Smooth muscle cell (in vitro differentiated cells): ENCODE measurements around the gene DGKI. TPM values are rescaled to one million over a fixed set of nuclear protein-coding genes. Genes with fewer than 3 reads are reported as not detected.

Source experiments
- DNase-seq: peaks from one replicate; lab custom pipeline; 2025; ENCODE audit not compliant: unreplicated experiment; lab: John Stamatoyannopoulos, UW
- H2AFZ ChIP-seq: fragments of 200-600 bp; sonication (generic); 2 replicates; pipeline ENCODE4 v1.6.0; 2016; ENCODE audit warnings: antibody characterized with exemption, low read depth, mild to moderate bottlenecking
- H3F3A ChIP-seq: fragments of 200-600 bp; sonication (generic); 2 replicates; pipeline ENCODE4 v1.6.0; 2017; ENCODE audit warnings: antibody characterized with exemption, low read depth
- H3K27ac ChIP-seq: fragments of 200-600 bp; sonication (generic); 2 replicates; pipeline ENCODE4 v1.5.1; 2016; ENCODE audit warnings: low read depth, mild to moderate bottlenecking
- H3K27me3 ChIP-seq: fragments of 200-600 bp; sonication (generic); 2 replicates; pipeline ENCODE4 v1.6.1; 2016; ENCODE audit warnings: low read depth, mild to moderate bottlenecking
- H3K36me3 ChIP-seq: fragments of 200-600 bp; sonication (generic); 2 replicates; pipeline ENCODE4 v1.5.1; 2016; ENCODE audit warnings: low read depth
- H3K4me1 ChIP-seq: fragments of 200-600 bp; sonication (generic); 2 replicates; pipeline ENCODE4 v1.5.1; 2016; ENCODE audit warnings: low read depth
- H3K4me2 ChIP-seq: fragments of 200-600 bp; sonication (generic); 2 replicates; pipeline ENCODE4 v1.6.0; 2016; ENCODE audit warnings: mild to moderate bottlenecking
- H3K4me3 ChIP-seq: fragments of 200-600 bp; sonication (generic); 2 replicates; pipeline ENCODE4 v1.5.1; 2016; ENCODE audit warnings: mild to moderate bottlenecking
- H3K79me2 ChIP-seq: fragments of 200-600 bp; sonication (generic); 2 replicates; pipeline ENCODE4 v1.6.0; 2016; ENCODE audit warnings: low read depth, mild to moderate bottlenecking
- H3K9ac ChIP-seq: fragments of 200-600 bp; sonication (generic); 2 replicates; pipeline ENCODE4 v1.6.0; 2016; ENCODE audit warnings: low read depth
- H3K9me3 ChIP-seq: fragments of 200-600 bp; sonication (generic); replicated peaks from 2 replicates; pipeline ENCODE4 v1.5.1; 2016; ENCODE audit warnings: low read depth
- H4K20me1 ChIP-seq: fragments of 200-600 bp; sonication (generic); 2 replicates; pipeline ENCODE4 v1.6.0; 2016; ENCODE audit warnings: low read depth
- WGBS: methylation state at CpG from one replicate; pipeline ENCODE4 v1.1.7; 2016; ENCODE audit warnings: low lambda C conversion rate; 5-methylcytosine and 5-hydroxymethylcytosine counted together
- polyA plus RNA-seq: library from polyadenylated mRNA; unstranded; fragments of >200 nt; fragmentation: Nextera tagmentation; extraction: Ambion mirVana; gene quantifications from 2 replicates; pipeline ENCODE4 v1.2.1, GENCODE V29; 2016
- total RNA-seq: library from RNA; depleted of rRNA; stranded (reverse); fragments of >200 nt; gene quantifications from 2 replicates; pipeline ENCODE4 v1.2.3, GENCODE V29; 2014
- TF ChIP-seq, protein P1 (sequence below): fragments of 200-600 bp; sonication (generic); IDR thresholded peaks from 2 replicates; pipeline ENCODE4 v1.5.1; 2017; ENCODE audit warnings: borderline replicate concordance, mild to moderate bottlenecking, antibody characterized with exemption; ENCODE audit not compliant: insufficient read depth, poor library complexity, severe bottlenecking

DGKI gene
- total and polyA plus RNA-seq, 2 experiments from 2014 or later = 2.5 to 6.2 TPM

GRCh38 chr7:137747359-137748031 is 99.3 kb downstream of the DGKI start:
- TF ChIP-seq, protein P1, sequence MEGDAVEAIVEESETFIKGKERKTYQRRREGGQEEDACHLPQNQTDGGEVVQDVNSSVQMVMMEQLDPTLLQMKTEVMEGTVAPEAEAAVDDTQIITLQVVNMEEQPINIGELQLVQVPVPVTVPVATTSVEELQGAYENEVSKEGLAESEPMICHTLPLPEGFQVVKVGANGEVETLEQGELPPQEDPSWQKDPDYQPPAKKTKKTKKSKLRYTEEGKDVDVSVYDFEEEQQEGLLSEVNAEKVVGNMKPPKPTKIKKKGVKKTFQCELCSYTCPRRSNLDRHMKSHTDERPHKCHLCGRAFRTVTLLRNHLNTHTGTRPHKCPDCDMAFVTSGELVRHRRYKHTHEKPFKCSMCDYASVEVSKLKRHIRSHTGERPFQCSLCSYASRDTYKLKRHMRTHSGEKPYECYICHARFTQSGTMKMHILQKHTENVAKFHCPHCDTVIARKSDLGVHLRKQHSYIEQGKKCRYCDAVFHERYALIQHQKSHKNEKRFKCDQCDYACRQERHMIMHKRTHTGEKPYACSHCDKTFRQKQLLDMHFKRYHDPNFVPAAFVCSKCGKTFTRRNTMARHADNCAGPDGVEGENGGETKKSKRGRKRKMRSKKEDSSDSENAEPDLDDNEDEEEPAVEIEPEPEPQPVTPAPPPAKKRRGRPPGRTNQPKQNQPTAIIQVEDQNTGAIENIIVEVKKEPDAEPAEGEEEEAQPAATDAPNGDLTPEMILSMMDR = peak; percentile 3
- Histone ChIP-seq H3K9ac (no peak overlapping the region), H3K27me3 (no peaks in the 10 kb centered on the region), H2AFZ (no peak overlapping the region), H3K79me2 (no peaks in the 10 kb centered on the region), H3K4me3 (no peak overlapping the region), H3K36me3 (no peaks in the 10 kb centered on the region), H3K27ac (no peak overlapping the region), H3K9me3 (no peaks in the 10 kb centered on the region), H3K4me1 (no peaks in the 10 kb centered on the region), H3F3A (no peaks in the 10 kb centered on the region), H3K4me2 (no peak overlapping the region), H4K20me1 (no peaks in the 10 kb centered on the region)
- 66% methylated on average over 7 of the region's 7 CpGs for WGBS
- no peak for DNase-seq

- no peaks in the 10 kb centered on the region for H3F3A ChIP-seq
These were observed 103.8 kb downstream of the DGKI start for GRCh38 chr7:137743021-137743420.

GRCh38 chr7:137742051-137742450 is 104.7 kb downstream of the DGKI start:
- Histone ChIP-seq H2AFZ (no peak overlapping the region), H3K4me3 (no peak overlapping the region), H3K9me3 (no peaks in the 10 kb centered on the region), H3K9ac (no peak overlapping the region), H3K27ac (no peak overlapping the region), H3K4me1 (peaks cover 4% of the 10 kb centered on the region), H3K27me3 (no peaks in the 10 kb centered on the region), H3K4me2 (no peak overlapping the region), H3F3A (no peaks in the 10 kb centered on the region), H4K20me1 (no peaks in the 10 kb centered on the region), H3K36me3 (no peaks in the 10 kb centered on the region), H3K79me2 (no peaks in the 10 kb centered on the region)
- TF ChIP-seq, protein P1 = no peak
- WGBS = 96% methylated on average over 3 of the region's 3 CpGs
- no peak for DNase-seq

More at GRCh38 chr7:137743021-137743420, 103.8 kb downstream of the DGKI start:
- Histone ChIP-seq H3K4me1 (peaks cover 4% of the 10 kb centered on the region), H4K20me1 (no peaks in the 10 kb centered on the region), H3K4me3 (no peak overlapping the region), H3K79me2 (no peaks in the 10 kb centered on the region), H3K36me3 (no peaks in the 10 kb centered on the region), H3K4me2 (no peak overlapping the region), H3K9me3 (no peaks in the 10 kb centered on the region), H3K27me3 (no peaks in the 10 kb centered on the region), H2AFZ (no peak overlapping the region), H3K27ac (no peak overlapping the region), H3K9ac (no peak overlapping the region)
- 96% methylated on average over 2 of the region's 2 CpGs for WGBS
- DNase-seq = no peak
- TF ChIP-seq, protein P1 = no peak

DNA sequence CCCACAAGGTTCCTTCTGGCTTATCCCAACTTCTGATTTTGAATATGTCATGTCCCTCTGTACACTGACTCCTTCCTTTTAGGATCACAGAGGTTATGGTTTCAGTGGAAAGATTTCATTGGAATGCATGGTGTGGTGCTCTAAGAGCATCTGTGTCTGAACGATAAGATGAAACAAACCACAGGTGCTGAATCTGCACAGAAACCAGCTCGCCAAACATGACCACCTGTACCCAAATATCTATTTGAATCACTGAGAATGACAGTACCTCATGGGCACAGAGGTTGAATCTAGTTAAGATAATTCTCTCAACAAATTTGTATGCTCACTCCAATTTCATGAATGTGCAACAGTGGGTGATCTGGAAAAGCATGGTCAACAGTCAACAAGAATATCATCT is 105.3 kb downstream of the DGKI start:
- Histone ChIP-seq H4K20me1 (no peaks in the 10 kb centered on the region), H3K9me3 (no peaks in the 10 kb centered on the region), H3K9ac (no peak overlapping the region), H3K27me3 (no peaks in the 10 kb centered on the region), H3F3A (no peaks in the 10 kb centered on the region), H3K4me3 (no peak overlapping the region), H3K4me2 (no peak overlapping the region), H3K79me2 (no peaks in the 10 kb centered on the region), H3K4me1 (peaks cover 4% of the 10 kb centered on the region), H3K27ac (no peak overlapping the region), H3K36me3 (no peaks in the 10 kb centered on the region), H2AFZ (no peak overlapping the region)
- no peak for DNase-seq
- TF ChIP-seq, protein P1 = no peak
- WGBS = 82% methylated on average over 2 of the region's 2 CpGs
